PC-3 (cell line): ENCODE results near the gene KCNQ1. TPM values are rescaled to one million over a fixed set of nuclear protein-coding genes. Genes with fewer than 3 reads are reported as not detected.

Source experiments
- ATAC-seq: fragments of 200-7000 bp; cut with Tn5 transposase; 2 replicates; pipeline ENCODE4 v1.9.1; 2020; ENCODE audit warnings: mild to moderate bottlenecking, moderate library complexity
- BruUV-seq: library from RNA; stranded (reverse); fragments of 400-500 nt; replicated peaks from 2 replicates; lab custom pipeline; 2021; lab: Mats Ljungman, UMichigan
- CTCF ChIA-PET: fragments of 300-600 bp; sonication (Branson Sonifier 250); formaldehyde crosslinking; loops from one replicate; lab custom pipeline; 2022; ENCODE audit warnings: antibody characterized with exemption; lab: Charles Lee
- POLR2A ChIA-PET: fragments of 300-600 bp; sonication (Branson Sonifier 250); formaldehyde crosslinking; loops from one replicate; lab custom pipeline; 2022; ENCODE audit warnings: antibody characterized with exemption; ENCODE audit not compliant: unreplicated experiment; lab: Charles Lee
- DNase-seq: peaks from one replicate; pipeline ENCODE4 v3.0.0-alpha.2; 2015
- H2AFZ ChIP-seq: fragments of 300-600 bp; sonication (generic); 2 replicates; pipeline ENCODE4 v1.6.0; 2016; ENCODE audit warnings: antibody characterized with exemption, low read length
- H3F3A ChIP-seq: fragments of 300-600 bp; sonication (generic); one replicate; pipeline ENCODE4 v1.6.0; 2017; ENCODE audit warnings: antibody characterized with exemption, low read length, control low read depth, mild to moderate bottlenecking; ENCODE audit not compliant: unreplicated experiment
- H3K27ac ChIP-seq: fragments of 300-600 bp; sonication (generic); 2 replicates; pipeline ENCODE4 v1.5.1; 2016; ENCODE audit warnings: mild to moderate bottlenecking, low read length
- H3K27me3 ChIP-seq: fragments of 300-600 bp; sonication (generic); 2 replicates; pipeline ENCODE4 v1.6.1; 2016; ENCODE audit warnings: low read length, mixed read lengths
- H3K36me3 ChIP-seq: fragments of 300-600 bp; sonication (generic); 2 replicates; pipeline ENCODE4 v1.6.1; 2016; ENCODE audit warnings: low read depth, mixed run types, low read length, mixed read lengths
- H3K4me1 ChIP-seq: fragments of 300-600 bp; sonication (generic); 2 replicates; pipeline ENCODE4 v1.5.1; 2016; ENCODE audit warnings: low read length; ENCODE audit not compliant: insufficient read depth
- H3K4me2 ChIP-seq: fragments of 300-600 bp; sonication (generic); 2 replicates; pipeline ENCODE4 v1.6.0; 2016; ENCODE audit warnings: low read length
- H3K4me3 ChIP-seq: fragments of 300-600 bp; sonication (generic); 2 replicates; pipeline ENCODE4 v1.5.1; 2016; ENCODE audit warnings: mild to moderate bottlenecking, low read length, mixed read lengths
- H3K79me2 ChIP-seq: fragments of 300-600 bp; sonication (generic); 2 replicates; pipeline ENCODE4 v1.6.1; 2017; ENCODE audit warnings: low read length, mixed read lengths
- H3K9ac ChIP-seq: fragments of 300-600 bp; sonication (generic); 2 replicates; pipeline ENCODE4 v1.6.0; 2016; ENCODE audit warnings: mild to moderate bottlenecking, low read length
- H3K9me2 ChIP-seq: fragments of 300-600 bp; sonication (generic); replicated peaks from 2 replicates; pipeline ENCODE4 v1.6.1; 2016; ENCODE audit warnings: mixed run types, low read length, mixed read lengths
- H3K9me3 ChIP-seq: fragments of 300-600 bp; sonication (generic); 2 replicates; pipeline ENCODE4 v1.6.1; 2016; ENCODE audit warnings: low read length, mixed read lengths
- H4K20me1 ChIP-seq: fragments of 300-600 bp; sonication (generic); 2 replicates; pipeline ENCODE4 v1.6.1; 2016; ENCODE audit warnings: low read length, mixed read lengths
- EZH2 ChIP-seq: fragments of 300-600 bp; sonication (generic); IDR thresholded peaks from one replicate; pipeline ENCODE4 v1.6.1; 2017; ENCODE audit warnings: antibody characterized with exemption, mild to moderate bottlenecking, low read length; ENCODE audit not compliant: unreplicated experiment
- EZH2phosphoT487 ChIP-seq: fragments of 300-600 bp; sonication (generic); IDR thresholded peaks from 2 replicates; pipeline ENCODE4 v1.6.1; 2018; ENCODE audit warnings: mild to moderate bottlenecking, antibody characterized with exemption, low read length, borderline replicate concordance
- intact Hi-C: fragments of 100-400 bp; cut with micrococcal nuclease; formaldehyde crosslinking; loops from 2 replicates; pipeline ENCODE4 v1.9.0; 2023
- total RNA-seq: library from RNA; depleted of rRNA; stranded (reverse); fragments of >200 nt; gene quantifications from 2 replicates; pipeline ENCODE4 v1.2.3, GENCODE V29; 2014
- TF ChIP-seq, protein P1 (sequence below): fragments of 300-600 bp; sonication (generic); conservative IDR thresholded peaks from 2 replicates; pipeline ENCODE4 v1.5.1; 2017; ENCODE audit warnings: antibody characterized with exemption, low read depth, mild to moderate bottlenecking, low read length

KCNQ1 gene
- total RNA-seq, 1 experiment from 2014 or later = 0.40 TPM

DNA sequence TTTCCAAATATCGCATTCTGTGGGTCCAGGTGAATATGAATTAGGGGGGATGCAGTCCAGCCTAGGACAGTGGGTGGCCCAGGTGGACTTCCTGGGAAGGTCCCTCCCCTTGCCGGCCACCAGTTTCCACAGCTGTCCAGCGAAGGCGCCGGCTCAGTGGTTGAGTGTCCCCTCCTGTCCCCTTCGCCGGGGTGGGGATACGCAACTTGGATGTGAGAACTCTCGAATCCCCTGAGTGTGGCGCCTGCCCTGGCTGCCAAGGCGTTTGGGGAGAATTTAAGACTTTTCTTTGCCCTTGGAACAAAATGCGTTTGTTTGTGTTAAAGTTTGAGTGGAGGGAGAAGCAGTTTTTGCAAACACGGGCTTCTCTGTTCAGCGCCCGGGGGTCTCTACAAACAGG is 131.3 kb downstream of the KCNQ1 start:
- H3K9ac ChIP-seq = no peak overlapping the region
- H3K27me3 ChIP-seq = no peaks in the 10 kb centered on the region
- H3K79me2 ChIP-seq = no peaks in the 10 kb centered on the region
- no peak overlapping the region for H3K4me3 ChIP-seq
- H3F3A ChIP-seq = no peaks in the 10 kb centered on the region
- H3K4me1 ChIP-seq = no peaks in the 10 kb centered on the region
- no peak for TF ChIP-seq EZH2
- no peak for TF ChIP-seq EZH2phosphoT487
- TF ChIP-seq, protein P1, sequence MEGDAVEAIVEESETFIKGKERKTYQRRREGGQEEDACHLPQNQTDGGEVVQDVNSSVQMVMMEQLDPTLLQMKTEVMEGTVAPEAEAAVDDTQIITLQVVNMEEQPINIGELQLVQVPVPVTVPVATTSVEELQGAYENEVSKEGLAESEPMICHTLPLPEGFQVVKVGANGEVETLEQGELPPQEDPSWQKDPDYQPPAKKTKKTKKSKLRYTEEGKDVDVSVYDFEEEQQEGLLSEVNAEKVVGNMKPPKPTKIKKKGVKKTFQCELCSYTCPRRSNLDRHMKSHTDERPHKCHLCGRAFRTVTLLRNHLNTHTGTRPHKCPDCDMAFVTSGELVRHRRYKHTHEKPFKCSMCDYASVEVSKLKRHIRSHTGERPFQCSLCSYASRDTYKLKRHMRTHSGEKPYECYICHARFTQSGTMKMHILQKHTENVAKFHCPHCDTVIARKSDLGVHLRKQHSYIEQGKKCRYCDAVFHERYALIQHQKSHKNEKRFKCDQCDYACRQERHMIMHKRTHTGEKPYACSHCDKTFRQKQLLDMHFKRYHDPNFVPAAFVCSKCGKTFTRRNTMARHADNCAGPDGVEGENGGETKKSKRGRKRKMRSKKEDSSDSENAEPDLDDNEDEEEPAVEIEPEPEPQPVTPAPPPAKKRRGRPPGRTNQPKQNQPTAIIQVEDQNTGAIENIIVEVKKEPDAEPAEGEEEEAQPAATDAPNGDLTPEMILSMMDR = no peak
- ChIA-PET POLR2A (interaction anchor here (0.6 kb wide), 1 partner anchor 14 kb away, joined by 3 read pairs; no protein-coding TSS in a partner anchor), CTCF (no interaction called here)
- no peak for DNase-seq
- H3K36me3 ChIP-seq = no peaks in the 10 kb centered on the region
- H3K9me2 ChIP-seq = no peaks in the 10 kb centered on the region
- H3K27ac ChIP-seq = no peak overlapping the region
- no peaks in the 10 kb centered on the region for H4K20me1 ChIP-seq
- H3K9me3 ChIP-seq = no peaks in the 10 kb centered on the region
- no peak for ATAC-seq
- intact Hi-C loops = no loop called here
- H2AFZ ChIP-seq = no peak overlapping the region
- no peak overlapping the region for H3K4me2 ChIP-seq
- BruUV-seq = no TSS peak

DNA sequence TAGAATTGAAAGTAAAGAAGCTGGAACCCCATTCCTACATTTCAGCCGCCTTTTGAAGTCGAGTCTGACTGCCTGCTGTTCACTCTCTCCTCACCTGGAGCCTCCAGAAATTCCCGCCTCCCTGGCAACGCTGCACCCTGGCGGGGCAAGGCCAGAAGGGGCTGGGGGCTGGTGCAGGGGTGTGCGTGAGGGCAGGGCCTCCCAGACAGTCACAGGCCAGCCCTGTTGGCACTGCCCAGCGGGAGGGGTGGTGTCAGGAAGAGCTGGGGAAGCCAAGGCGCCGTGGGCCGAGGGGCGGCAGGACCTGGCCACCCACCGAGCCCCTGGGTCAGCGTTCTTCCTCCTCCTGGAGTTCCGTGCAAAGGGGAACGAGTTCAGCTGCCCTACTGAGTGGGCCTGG is 131.7 kb downstream of the KCNQ1 start:
- no peak overlapping the region for H3K4me2 ChIP-seq
- ATAC-seq (no peak), DNase-seq (no peak)
- H3K27ac ChIP-seq = no peak overlapping the region
- no peak overlapping the region for H3K4me3 ChIP-seq
- POLR2A ChIA-PET = interaction anchor here (0.6 kb wide), 1 partner anchor 14 kb away, joined by 3 read pairs; no protein-coding TSS in a partner anchor
- no peaks in the 10 kb centered on the region for H3K36me3 ChIP-seq
- no peaks in the 10 kb centered on the region for H4K20me1 ChIP-seq
- no peaks in the 10 kb centered on the region for H3K9me2 ChIP-seq
- no TSS peak for BruUV-seq
- TF ChIP-seq, protein P1 = no peak
- TF ChIP-seq EZH2 (no peak), EZH2phosphoT487 (no peak)
- no peaks in the 10 kb centered on the region for H3K4me1 ChIP-seq
- CTCF ChIA-PET = no interaction called here
- H3K79me2 ChIP-seq = no peaks in the 10 kb centered on the region
- no peak overlapping the region for H3K9ac ChIP-seq
- no peak overlapping the region for H2AFZ ChIP-seq
- no peaks in the 10 kb centered on the region for H3K9me3 ChIP-seq
- intact Hi-C loops = no loop called here
- H3K27me3 ChIP-seq = no peaks in the 10 kb centered on the region
- no peaks in the 10 kb centered on the region for H3F3A ChIP-seq

- intact Hi-C loops = no loop called here
- no peaks in the 10 kb centered on the region for H3K27me3 ChIP-seq
Observed at GRCh38 chr11:2577031-2577990, 132.5 kb downstream of the KCNQ1 start.

More at GRCh38 chr11:2577031-2577990, 132.5 kb downstream of the KCNQ1 start:
- Histone ChIP-seq H3K9me2 (no peaks in the 10 kb centered on the region), H3K9ac (no peak overlapping the region), H3K9me3 (no peaks in the 10 kb centered on the region), H3K79me2 (no peaks in the 10 kb centered on the region), H3K36me3 (no peaks in the 10 kb centered on the region), H3K4me3 (no peak overlapping the region), H3K4me2 (no peak overlapping the region), H3K4me1 (no peaks in the 10 kb centered on the region), H3F3A (no peaks in the 10 kb centered on the region), H2AFZ (no peak overlapping the region), H3K27ac (no peak overlapping the region), H4K20me1 (no peaks in the 10 kb centered on the region)
- TF ChIP-seq, protein P1 = no peak
- TF ChIP-seq EZH2 = no peak
- TF ChIP-seq EZH2phosphoT487 = no peak
- BruUV-seq = no TSS peak
- ATAC-seq (no peak), DNase-seq (no peak)
- CTCF ChIA-PET = no interaction called here
- POLR2A ChIA-PET = no interaction called here
